K562 (cell line): ENCODE measurements around the gene STX1B. TPM values are rescaled to one million over a fixed set of nuclear protein-coding genes. Genes with fewer than 3 reads are reported as not detected.
A peak's percentile ranks its signal among the peaks of the same experiment; 100 is the strongest.

Source experiments
- AFF1 ChIP-seq, 2 experiments: fragments of 450-650 bp; IDR thresholded peaks; 2 replicates each; pipeline ENCODE4 v1.6.1; 2018; ENCODE audit warnings: mild to moderate bottlenecking in 2 of 2, low read depth in 1 of 2; ENCODE audit not compliant: partially characterized antibody in 2 of 2
- ATF1 ChIP-seq, 2 experiments: fragments of 450-650 bp in 1 of 2; IDR thresholded peaks; 2 replicates each; pipeline ENCODE4 v1.6.1; 2016; ENCODE audit warnings: missing compliant biosample characterization in 1 of 2, missing genetic modification characterization in 1 of 2
- CREM ChIP-seq: IDR thresholded peaks from 2 replicates; pipeline ENCODE4 v1.6.1; 2014; ENCODE audit warnings: antibody characterized with exemption, low read depth
- ELF2 ChIP-seq: fragments of 250-450 bp; sonication (Bioruptor Pico); IDR thresholded peaks from 2 replicates; pipeline ENCODE4 v1.5.0; 2021; ENCODE audit warnings: mild to moderate bottlenecking
- ETS1 ChIP-seq: conservative IDR thresholded peaks from 2 replicates; pipeline ENCODE4 v1.6.1; 2011; ENCODE audit warnings: low read depth, mild to moderate bottlenecking, low read length; ENCODE audit not compliant: control insufficient read depth
- FOXK2 ChIP-seq, 2 experiments: fragments of 450-650 bp; IDR thresholded peaks in 1 of 2; conservative IDR thresholded peaks in 1 of 2; 2 replicates each; pipeline ENCODE4 v1.6.1; 2016; ENCODE audit warnings: low read depth in 2 of 2, mild to moderate bottlenecking in 1 of 2
- GABPB1 ChIP-seq: sonication (generic); formaldehyde crosslinking; IDR thresholded peaks from 2 replicates; pipeline ENCODE4 v1.8.0; 2022; ENCODE audit warnings: mild to moderate bottlenecking, missing genetic modification reagents
- GMEB1 ChIP-seq: fragments of 250-450 bp; sonication (Bioruptor Pico); IDR thresholded peaks from 2 replicates; pipeline ENCODE4 v1.4.0; 2020; ENCODE audit warnings: mild to moderate bottlenecking
- HDGF ChIP-seq: fragments of 450-650 bp; IDR thresholded peaks from 2 replicates; pipeline ENCODE4 v1.6.1; 2016
- MEIS2 ChIP-seq: fragments of 450-650 bp; IDR thresholded peaks from 2 replicates; pipeline ENCODE4 v1.6.1; 2014; ENCODE audit warnings: mild to moderate bottlenecking; ENCODE audit not compliant: partially characterized antibody
- PKNOX1 ChIP-seq: fragments of 450-650 bp; IDR thresholded peaks from 2 replicates; pipeline ENCODE4 v1.6.1; 2016
- POLR2G ChIP-seq: fragments of 200-400 bp; formaldehyde crosslinking; IDR thresholded peaks from 2 replicates; pipeline ENCODE4 v1.6.1; 2017; ENCODE audit warnings: low read depth, mild to moderate bottlenecking, antibody characterized with exemption, low read length, moderate library complexity
- RB1 ChIP-seq: fragments of 450-650 bp; IDR thresholded peaks from 2 replicates; pipeline ENCODE4 v1.6.1; 2017; ENCODE audit warnings: low read depth, mild to moderate bottlenecking
- SMARCE1 ChIP-seq: fragments of 450-650 bp; IDR thresholded peaks from 2 replicates; pipeline ENCODE4 v1.7.1; 2016; ENCODE audit warnings: mild to moderate bottlenecking
- ZNF165 ChIP-seq: fragments of 250-450 bp; sonication (Bioruptor Pico); IDR thresholded peaks from 2 replicates; pipeline ENCODE4 v1.4.0; 2020; ENCODE audit warnings: borderline replicate concordance
- ZNF57 ChIP-seq: fragments of 450-650 bp; formaldehyde crosslinking; IDR thresholded peaks from 2 replicates; pipeline ENCODE4 v1.4.0; 2020; ENCODE audit warnings: mild to moderate bottlenecking, moderate library complexity
- ZNF644 ChIP-seq: fragments of 200-800 bp; sonication (Bioruptor generic); IDR thresholded peaks from 2 replicates; pipeline ENCODE4 v1.6.1; 2016; ENCODE audit warnings: low read depth, missing genetic modification characterization, missing compliant biosample characterization
- ZNF76 ChIP-seq: fragments of 250-450 bp; sonication (Bioruptor Pico); IDR thresholded peaks from 2 replicates; pipeline ENCODE4 v1.4.0; 2020; ENCODE audit warnings: mild to moderate bottlenecking, moderate library complexity, borderline replicate concordance
- polyA plus RNA-seq, 8 experiments: library from polyadenylated mRNA; depleted of rRNA in 4 of 8; stranded (reverse) in 5 of 8; unstranded in 3 of 8; fragments of >200 nt; fragmentation: Nextera tagmentation in 2 of 8; fragmentation: Illumina TruSeq in 1 of 8; extraction: Ambion mirVana in 2 of 8; extraction: Trizol in 1 of 8; gene quantifications; 2 replicates each; pipeline versions ENCODE4 v1.2.1 to v1.2.3, GENCODE V29; 2011 to 2014; ENCODE audit warnings: inconsistent platforms in 1 of 8, missing spikeins in 1 of 8
- total RNA-seq, 7 experiments: library from RNA; depleted of rRNA in 6 of 7; stranded (reverse); fragments of >200 nt in 6 of 7; fragmentation: Illumina TruSeq in 2 of 7; extraction: Trizol in 2 of 7; gene quantifications; 2 replicates each; pipeline versions ENCODE4 v1.2.1 to v1.2.3, GENCODE V29; 2011 to 2021; ENCODE audit warnings: low replicate concordance in 1 of 7

STX1B gene
- total and polyA plus RNA-seq, 9 of the 15 experiments (the other 6 are each of a cell fraction or from before 2014, with no cell fraction given): 0.07 to 2.5 (median 0.86) TPM

- TF ChIP-seq AFF1 (IDR thresholded peaks at IDR 0.05; ENCODE audit: low read depth in 1 of 2, partially characterized antibody in 2 of 2) (no peak), ELF2 (CRISPR knock-in tag) (0 out of 2 replicates have a peak, but pooled peaks have one; percentile 3), RB1 (no peak), ZNF165 (0 out of 2 replicates have a peak, but pooled peaks have one; percentile 10), SMARCE1 (peak; percentile 42; the same call in 1 of the 2 replicates), GMEB1 (CRISPR knock-in tag) (no peak), CREM (peak; percentile 72), MEIS2 (peak; percentile 2), ATF1 (CRISPR knock-in tag; IDR thresholded peaks at IDR 0.05) (no peak), ATF1 (tag; IDR thresholded peaks at IDR 0.05) (peak; percentile 43), ZNF644 (tag) (no peak), POLR2G (peak; percentile 43), ETS1 (no peak), PKNOX1 (peak; percentile 68), ZNF57 (CRISPR knock-in tag) (peak; percentile 61; the same call in 1 of the 2 replicates), HDGF (0 out of 2 replicates have a peak, but pooled peaks have one; percentile 10), FOXK2 (conservative IDR thresholded peaks at IDR 0.05 in 1 of 2, IDR thresholded peaks at IDR 0.05 in 1 of 2; ENCODE audit: low read depth in 2 of 2) (peak in 1 of 2 experiments; percentile 55; a peak in 1 of 4 replicates), ZNF76 (CRISPR knock-in tag) (0 out of 2 replicates have a peak, but pooled peaks have one; percentile 61), GABPB1 (CRISPR knock-in tag) (peak; percentile 51)
Measured at GRCh38 chr16:30992931-30993816, 17.3 kb downstream of the STX1B start (continued).
